ENCODE data around the gene RAI1.
A peak's percentile ranks its signal among the peaks of the same experiment; 100 is the strongest.
"Not testable (repeated sequence)": the region's sequence is repeated elsewhere in the genome, so short reads cannot be mapped to it uniquely, and the experiment has no call there.

RAI1 gene

GRCh38 chr17:17663160-17664063 lies 17.8 kb upstream of the RAI1 start:
- peak; percentile 76 for DNase-seq

GRCh38 chr17:17664064-17664452 lies 17.2 kb upstream of the RAI1 start:
- DNase-seq = no peak

GRCh38 chr17:17665255-17665654 lies 16.0 kb upstream of the RAI1 start:
- DNase-seq = no peak

GRCh38 chr17:17666111-17666714 lies 15.0 kb upstream of the RAI1 start:
- DNase-seq = no peak

GRCh38 chr17:17667231-17667630 lies 14.0 kb upstream of the RAI1 start:
- no peak for DNase-seq

- no peak for DNase-seq
Measured at GRCh38 chr17:17667947-17668346, 13.3 kb upstream of the RAI1 start.

- no peak for DNase-seq
Measured at GRCh38 chr17:17668358-17668757, 12.9 kb upstream of the RAI1 start.

- DNase-seq = no peak
Measured at GRCh38 chr17:17668775-17669579, 12.3 kb upstream of the RAI1 start.

GRCh38 chr17:17669580-17670235 lies 11.6 kb upstream of the RAI1 start:
- DNase-seq = peak; percentile 53

- DNase-seq = no peak
Measured at GRCh38 chr17:17670701-17671305, 10.5 kb upstream of the RAI1 start.

GRCh38 chr17:17671369-17672129 lies 9.7 kb upstream of the RAI1 start:
- DNase-seq = no peak

GRCh38 chr17:17672453-17673368 lies 8.5 kb upstream of the RAI1 start:
- DNase-seq = no peak

GRCh38 chr17:17675416-17675815 lies 5.8 kb upstream of the RAI1 start:
- no peak for DNase-seq

GRCh38 chr17:17675925-17676534 lies 5.2 kb upstream of the RAI1 start:
- peak; percentile 10 for DNase-seq

GRCh38 chr17:17676752-17677151 lies 4.5 kb upstream of the RAI1 start:
- no peak for DNase-seq

GRCh38 chr17:17677299-17678040 lies 3.8 kb upstream of the RAI1 start:
- DNase-seq = no peak

GRCh38 chr17:17678063-17678699 lies 3.1 kb upstream of the RAI1 start:
- not testable (repeated sequence) for DNase-seq

- DNase-seq = no peak
Measured at GRCh38 chr17:17679243-17679642, 2.0 kb upstream of the RAI1 start.

GRCh38 chr17:17679748-17680147 lies 1.5 kb upstream of the RAI1 start:
- DNase-seq = no peak

Measured in NCI-H2227 treated with DMSO at 0.1 percent for 48 hours (cell line).